ENCODE results near the gene FCHSD2. TPM values are rescaled to one million over a fixed set of nuclear protein-coding genes. Genes with fewer than 3 reads are reported as not detected.

The FCHSD2 gene
- total RNA-seq, 3 donors from 2014 or later (not counting 1 experiment from before 2014, with no cell fraction given) = 39.4 to 59.1 (median 42.1) TPM

- intact Hi-C loops (cut with micrococcal nuclease) = loop anchor here (1.0 kb wide), 1 partner anchor 254 kb away; no protein-coding TSS in a partner anchor
- WGBS (ENCODE audit: insufficient coverage) = 100% methylated on average over 1 of the region's 1 CpG
- Mint-ChIP-seq H3K27me3 (ENCODE audit: low read depth in 2 of 2) (no peaks in the 10 kb centered on the region), H3K27ac (no peak overlapping the region), H3K4me1 (no peaks in the 10 kb centered on the region), H3K36me3 (no peaks in the 10 kb centered on the region), H3K9me3 (no peaks in the 10 kb centered on the region), H3K4me3 (no peak overlapping the region)
- TF ChIP-seq, protein P1, sequence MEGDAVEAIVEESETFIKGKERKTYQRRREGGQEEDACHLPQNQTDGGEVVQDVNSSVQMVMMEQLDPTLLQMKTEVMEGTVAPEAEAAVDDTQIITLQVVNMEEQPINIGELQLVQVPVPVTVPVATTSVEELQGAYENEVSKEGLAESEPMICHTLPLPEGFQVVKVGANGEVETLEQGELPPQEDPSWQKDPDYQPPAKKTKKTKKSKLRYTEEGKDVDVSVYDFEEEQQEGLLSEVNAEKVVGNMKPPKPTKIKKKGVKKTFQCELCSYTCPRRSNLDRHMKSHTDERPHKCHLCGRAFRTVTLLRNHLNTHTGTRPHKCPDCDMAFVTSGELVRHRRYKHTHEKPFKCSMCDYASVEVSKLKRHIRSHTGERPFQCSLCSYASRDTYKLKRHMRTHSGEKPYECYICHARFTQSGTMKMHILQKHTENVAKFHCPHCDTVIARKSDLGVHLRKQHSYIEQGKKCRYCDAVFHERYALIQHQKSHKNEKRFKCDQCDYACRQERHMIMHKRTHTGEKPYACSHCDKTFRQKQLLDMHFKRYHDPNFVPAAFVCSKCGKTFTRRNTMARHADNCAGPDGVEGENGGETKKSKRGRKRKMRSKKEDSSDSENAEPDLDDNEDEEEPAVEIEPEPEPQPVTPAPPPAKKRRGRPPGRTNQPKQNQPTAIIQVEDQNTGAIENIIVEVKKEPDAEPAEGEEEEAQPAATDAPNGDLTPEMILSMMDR (IDR thresholded peaks at IDR 0.05) = peak; percentile 35
- Histone ChIP-seq H3K36me3 (ENCODE audit: control insufficient read depth, insufficient read depth, low read length) (peaks cover 7% of the 10 kb centered on the region), H3K27me3 (ENCODE audit: control insufficient read depth, insufficient read depth, low read length) (no peaks in the 10 kb centered on the region), H3K9me3 (ENCODE audit: control insufficient read depth, insufficient read depth, low read length) (no peaks in the 10 kb centered on the region), H3K4me1 (ENCODE audit: control insufficient read depth, insufficient read depth, low read length) (no peaks in the 10 kb centered on the region), H3K27ac (ENCODE audit: low read length) (no peak overlapping the region), H3K4me3 (ENCODE audit: low read length) (no peak overlapping the region)
- DNase-seq (peak in 1 of 2 donors; percentile 59), ATAC-seq (no peak)
Measured at GRCh38 chr11:72924568-72925190, 217.4 kb downstream of the FCHSD2 start.

DNA sequence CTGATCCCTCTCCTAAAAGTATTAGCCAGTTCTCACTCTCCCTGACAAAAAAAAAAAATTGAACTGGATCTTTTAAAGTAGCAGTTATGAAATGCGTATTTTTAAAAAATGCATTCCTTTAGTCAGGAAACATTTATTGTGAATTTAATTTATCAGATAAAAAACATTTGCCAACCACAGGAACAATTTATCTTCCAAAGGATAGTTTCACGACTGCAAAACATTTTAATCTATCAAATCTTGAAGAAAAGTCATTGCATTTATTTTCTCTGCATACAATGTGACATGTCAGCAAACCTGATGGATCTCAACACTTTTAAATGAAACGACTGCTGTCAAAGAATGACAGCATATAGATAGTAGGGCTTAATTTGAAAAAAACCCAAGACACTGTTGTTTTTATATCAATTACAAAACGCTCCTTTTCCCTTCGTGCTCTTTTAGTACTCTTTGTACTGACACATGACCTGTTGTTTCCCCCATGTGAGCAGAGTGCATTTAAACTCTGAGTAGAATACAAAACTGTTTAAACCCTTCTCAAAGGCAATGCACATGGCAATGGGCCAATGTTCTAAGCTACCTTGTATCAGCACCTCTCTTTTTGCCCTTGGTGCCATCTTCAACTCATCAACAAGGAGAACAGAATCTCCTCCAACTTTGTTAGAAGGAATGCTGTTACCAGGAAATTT lies 220.9 kb downstream of the FCHSD2 start:
- intact Hi-C loops (cut with micrococcal nuclease) = no loop called here
- no peaks in the 10 kb centered on the region for H3K36me3 Mint-ChIP-seq
- no peaks in the 10 kb centered on the region for H3K27me3 ChIP-seq (ENCODE audit: control insufficient read depth, insufficient read depth, low read length)
- TF ChIP-seq, protein P1 (IDR thresholded peaks at IDR 0.05) = no peak
- no peak overlapping the region for H3K4me3 Mint-ChIP-seq
- no peak overlapping the region for H3K27ac Mint-ChIP-seq
- H3K9me3 Mint-ChIP-seq = no peaks in the 10 kb centered on the region
- ATAC-seq (no peak), DNase-seq (no peak)
- no peaks in the 10 kb centered on the region for H3K9me3 ChIP-seq (ENCODE audit: control insufficient read depth, insufficient read depth, low read length)
- WGBS (ENCODE audit: insufficient coverage) = 77% methylated on average over 4 of the region's 5 CpGs
- H3K27ac ChIP-seq (ENCODE audit: low read length) = no peak overlapping the region
- H3K4me3 ChIP-seq (ENCODE audit: low read length) = no peak overlapping the region
- H3K27me3 Mint-ChIP-seq (ENCODE audit: low read depth in 2 of 2) = no peaks in the 10 kb centered on the region
- H3K36me3 ChIP-seq (ENCODE audit: control insufficient read depth, insufficient read depth, low read length) = peaks cover 7% of the 10 kb centered on the region
- H3K4me1 ChIP-seq (ENCODE audit: control insufficient read depth, insufficient read depth, low read length) = no peaks in the 10 kb centered on the region
- no peaks in the 10 kb centered on the region for H3K4me1 Mint-ChIP-seq

- H3K9me3 ChIP-seq (ENCODE audit: control insufficient read depth, insufficient read depth, low read length) = no peaks in the 10 kb centered on the region
- no peaks in the 10 kb centered on the region for H3K4me1 ChIP-seq (ENCODE audit: control insufficient read depth, insufficient read depth, low read length)
- no peak for DNase-seq
- H3K36me3 ChIP-seq (ENCODE audit: control insufficient read depth, insufficient read depth, low read length) = peaks cover 7% of the 10 kb centered on the region
- no peaks in the 10 kb centered on the region for H3K4me1 Mint-ChIP-seq
- no peaks in the 10 kb centered on the region for H3K36me3 Mint-ChIP-seq
- intact Hi-C loops (cut with micrococcal nuclease) = no loop called here
- no peaks in the 10 kb centered on the region for H3K27me3 Mint-ChIP-seq (ENCODE audit: low read depth in 2 of 2)
- H3K4me3 Mint-ChIP-seq = no peak overlapping the region
- no peak for ATAC-seq
- no peak overlapping the region for H3K27ac Mint-ChIP-seq
- no peak overlapping the region for H3K4me3 ChIP-seq (ENCODE audit: low read length)
- no peaks in the 10 kb centered on the region for H3K27me3 ChIP-seq (ENCODE audit: control insufficient read depth, insufficient read depth, low read length)
- H3K27ac ChIP-seq (ENCODE audit: low read length) = no peak overlapping the region
- TF ChIP-seq, protein P1 (IDR thresholded peaks at IDR 0.05) = no peak
- H3K9me3 Mint-ChIP-seq = no peaks in the 10 kb centered on the region
Measured at GRCh38 chr11:72920001-72920400, 222.1 kb downstream of the FCHSD2 start.
